Karpas-422 (cell line): Measurements from ENCODE around the gene ARHGAP19. TPM values are rescaled to one million over a fixed set of nuclear protein-coding genes. Genes with fewer than 3 reads are reported as not detected.
A peak's percentile ranks its signal among the peaks of the same experiment; 100 is the strongest.

ENCODE experiments used
- DNase-seq: peaks from one replicate; pipeline ENCODE4 v3.0.0-alpha.2; 2015
- H2AFZ ChIP-seq: fragments of 200-600 bp; sonication (generic); 2 replicates; pipeline ENCODE4 v1.6.1; 2014; ENCODE audit warnings: antibody characterized with exemption, low read length, mixed read lengths
- H3K27ac ChIP-seq: fragments of 200-600 bp; sonication (generic); 2 replicates; pipeline ENCODE4 v1.5.1; 2014; ENCODE audit warnings: mild to moderate bottlenecking, low read length, moderate library complexity
- H3K27me3 ChIP-seq: fragments of 200-600 bp; sonication (generic); 2 replicates; pipeline ENCODE4 v1.6.1; 2014; ENCODE audit warnings: low read length, mixed read lengths
- H3K36me3 ChIP-seq: fragments of 200-600 bp; sonication (generic); 2 replicates; pipeline ENCODE4 v1.6.1; 2014; ENCODE audit warnings: low read length, mixed read lengths; ENCODE audit not compliant: insufficient read depth
- H3K4me1 ChIP-seq: fragments of 200-600 bp; sonication (generic); 2 replicates; pipeline ENCODE4 v1.6.1; 2014; ENCODE audit warnings: mild to moderate bottlenecking, low read length, mixed read lengths
- H3K4me2 ChIP-seq: fragments of 200-600 bp; sonication (generic); 2 replicates; pipeline ENCODE4 v1.6.1; 2014; ENCODE audit warnings: low read length, low read depth, mild to moderate bottlenecking; ENCODE audit not compliant: poor library complexity, severe bottlenecking
- H3K4me3 ChIP-seq: fragments of 200-600 bp; sonication (generic); 2 replicates; pipeline ENCODE4 v1.5.1; 2014; ENCODE audit warnings: mild to moderate bottlenecking, antibody characterized with exemption, low read length, mixed read lengths
- H3K79me2 ChIP-seq: fragments of 200-600 bp; sonication (generic); 2 replicates; pipeline ENCODE4 v1.6.1; 2014; ENCODE audit warnings: mild to moderate bottlenecking, low read length, mixed read lengths
- H3K9ac ChIP-seq: fragments of 200-600 bp; sonication (generic); 2 replicates; pipeline ENCODE4 v1.6.0; 2014; ENCODE audit warnings: low read length
- H3K9me2 ChIP-seq: fragments of 200-600 bp; sonication (generic), shearing (Covaris generic); replicated peaks from 2 replicates; pipeline ENCODE4 v1.6.0; 2014; ENCODE audit warnings: mild to moderate bottlenecking, low read length, moderate library complexity; ENCODE audit not compliant: insufficient read depth
- H3K9me3 ChIP-seq: fragments of 300-700, 200-600 bp; sonication (generic); 2 replicates; pipeline ENCODE4 v1.6.1; 2014; ENCODE audit warnings: low read length, mixed read lengths
- H4K20me1 ChIP-seq: fragments of 200-600 bp; sonication (generic); 2 replicates; pipeline ENCODE4 v1.6.1; 2014; ENCODE audit warnings: mild to moderate bottlenecking, antibody characterized with exemption, low read length, low read depth; ENCODE audit not compliant: insufficient read depth
- total RNA-seq: library from RNA; depleted of rRNA; stranded (reverse); fragments of >200 nt; shearing (Covaris generic); gene quantifications from 2 replicates; pipeline ENCODE4 v1.2.3, GENCODE V29; 2014; ENCODE audit warnings: low replicate concordance

The ARHGAP19 gene
- total RNA-seq, 1 experiment from 2014 or later: 10.4 TPM

DNA sequence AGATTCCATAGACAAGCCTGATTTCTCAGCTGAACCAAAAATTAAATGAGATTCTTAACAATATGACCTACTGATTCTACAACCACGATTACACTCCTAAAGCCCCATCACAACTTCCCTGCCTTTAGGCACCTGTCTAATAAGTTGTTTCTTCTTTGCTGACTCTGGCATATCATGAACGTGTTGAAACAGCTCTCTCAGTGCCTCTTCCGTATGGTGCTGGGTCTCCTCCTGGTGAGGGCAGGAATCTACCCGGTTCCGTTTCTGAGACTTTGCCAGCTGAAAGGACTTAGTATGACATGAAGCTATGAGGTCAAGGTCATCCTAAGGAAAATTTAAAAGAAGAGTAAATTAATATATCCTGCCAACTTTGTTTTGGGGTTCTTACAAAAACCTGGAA is 48.6 kb downstream of the ARHGAP19 start:
- DNase-seq: no peak
- no peak overlapping the region for H3K27ac ChIP-seq
- no peaks in the 10 kb centered on the region for H4K20me1 ChIP-seq
- H3K4me2 ChIP-seq: no peak overlapping the region
- H3K9ac ChIP-seq: no peak overlapping the region
- no peaks in the 10 kb centered on the region for H3K27me3 ChIP-seq
- H3K9me2 ChIP-seq: no peaks in the 10 kb centered on the region
- H3K79me2 ChIP-seq: no peaks in the 10 kb centered on the region
- no peak overlapping the region for H3K4me3 ChIP-seq
- no peaks in the 10 kb centered on the region for H3K36me3 ChIP-seq
- no peak overlapping the region for H2AFZ ChIP-seq
- H3K9me3 ChIP-seq: no peaks in the 10 kb centered on the region
- H3K4me1 ChIP-seq: no peaks in the 10 kb centered on the region

DNA sequence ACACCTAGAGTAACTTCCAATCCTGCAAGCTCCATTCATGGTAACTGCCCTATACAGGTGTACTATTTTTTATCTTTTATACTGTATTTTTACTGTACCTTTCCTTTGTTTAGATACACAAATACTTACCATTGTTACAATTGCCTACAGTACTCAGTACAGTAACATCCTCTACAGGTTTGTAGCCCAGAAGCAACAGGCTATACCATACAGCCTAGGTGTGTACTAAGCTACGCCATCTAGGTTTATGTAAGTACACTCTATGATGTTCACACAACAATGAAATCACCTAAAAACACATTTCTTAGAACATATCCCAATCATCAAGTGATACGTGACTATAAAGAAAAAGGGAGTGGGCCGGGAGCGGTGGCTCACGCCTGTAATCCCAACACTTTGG is 53.6 kb downstream of the ARHGAP19 start:
- Histone ChIP-seq H2AFZ (no peak overlapping the region), H3K79me2 (no peaks in the 10 kb centered on the region), H3K4me2 (no peak overlapping the region), H3K27me3 (no peaks in the 10 kb centered on the region), H3K4me1 (no peaks in the 10 kb centered on the region), H3K9ac (no peak overlapping the region), H3K27ac (no peak overlapping the region), H3K9me2 (no peaks in the 10 kb centered on the region), H3K4me3 (no peak overlapping the region), H3K9me3 (no peaks in the 10 kb centered on the region), H3K36me3 (no peaks in the 10 kb centered on the region), H4K20me1 (no peaks in the 10 kb centered on the region)
- no peak for DNase-seq

- Histone ChIP-seq H3K36me3 (no peaks in the 10 kb centered on the region), H4K20me1 (no peaks in the 10 kb centered on the region), H3K4me2 (no peak overlapping the region), H3K9me2 (no peaks in the 10 kb centered on the region), H3K27ac (no peak overlapping the region), H3K9me3 (no peaks in the 10 kb centered on the region), H3K4me3 (no peak overlapping the region), H2AFZ (no peak overlapping the region), H3K79me2 (no peaks in the 10 kb centered on the region), H3K27me3 (no peaks in the 10 kb centered on the region), H3K9ac (no peak overlapping the region), H3K4me1 (no peaks in the 10 kb centered on the region)
- DNase-seq: no peak
Measured at GRCh38 chr10:97235353-97235752, 57.1 kb downstream of the ARHGAP19 start.

- Histone ChIP-seq H2AFZ (no peak overlapping the region), H3K27ac (no peak overlapping the region), H3K36me3 (no peaks in the 10 kb centered on the region)
Measured at GRCh38 chr10:97234400-97234799, 58.0 kb downstream of the ARHGAP19 start.

DNA sequence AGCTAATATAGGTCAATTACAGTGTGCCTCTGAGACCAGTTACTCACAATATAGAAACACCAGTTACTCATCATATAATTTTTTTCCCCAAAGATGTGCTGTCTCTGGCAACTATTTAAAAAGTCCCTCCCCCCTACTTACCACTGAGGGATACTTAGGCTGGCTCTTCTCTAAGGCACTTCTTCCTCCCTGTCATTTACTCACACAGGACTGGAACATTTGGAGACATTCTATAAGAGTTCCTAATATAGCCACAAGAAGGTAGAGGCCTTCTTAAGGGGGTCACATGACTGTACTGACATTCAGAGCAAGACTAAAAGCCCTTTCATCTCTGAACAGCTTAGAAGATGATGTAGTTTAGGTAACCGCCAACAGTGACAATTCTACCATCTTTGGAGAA is 62.3 kb downstream of the ARHGAP19 start:
- no peak for DNase-seq
- Histone ChIP-seq H3K4me2 (no peak overlapping the region), H3K27ac (no peak overlapping the region), H3K36me3 (no peaks in the 10 kb centered on the region), H3K4me3 (no peak overlapping the region), H3K27me3 (no peaks in the 10 kb centered on the region), H3K9me2 (no peaks in the 10 kb centered on the region), H4K20me1 (no peaks in the 10 kb centered on the region), H3K9me3 (no peaks in the 10 kb centered on the region), H3K4me1 (no peaks in the 10 kb centered on the region), H3K79me2 (no peaks in the 10 kb centered on the region), H3K9ac (no peak overlapping the region), H2AFZ (no peak overlapping the region)

More at GRCh38 chr10:97234400-97234799, 58.0 kb downstream of the ARHGAP19 start:
- Histone ChIP-seq H3K4me2 (no peak overlapping the region), H3K79me2 (no peaks in the 10 kb centered on the region), H4K20me1 (no peaks in the 10 kb centered on the region), H3K9me3 (no peaks in the 10 kb centered on the region), H3K9me2 (no peaks in the 10 kb centered on the region), H3K4me3 (no peak overlapping the region), H3K27me3 (no peaks in the 10 kb centered on the region), H3K9ac (no peak overlapping the region), H3K4me1 (no peaks in the 10 kb centered on the region)
- peak; percentile 61 for DNase-seq

DNA sequence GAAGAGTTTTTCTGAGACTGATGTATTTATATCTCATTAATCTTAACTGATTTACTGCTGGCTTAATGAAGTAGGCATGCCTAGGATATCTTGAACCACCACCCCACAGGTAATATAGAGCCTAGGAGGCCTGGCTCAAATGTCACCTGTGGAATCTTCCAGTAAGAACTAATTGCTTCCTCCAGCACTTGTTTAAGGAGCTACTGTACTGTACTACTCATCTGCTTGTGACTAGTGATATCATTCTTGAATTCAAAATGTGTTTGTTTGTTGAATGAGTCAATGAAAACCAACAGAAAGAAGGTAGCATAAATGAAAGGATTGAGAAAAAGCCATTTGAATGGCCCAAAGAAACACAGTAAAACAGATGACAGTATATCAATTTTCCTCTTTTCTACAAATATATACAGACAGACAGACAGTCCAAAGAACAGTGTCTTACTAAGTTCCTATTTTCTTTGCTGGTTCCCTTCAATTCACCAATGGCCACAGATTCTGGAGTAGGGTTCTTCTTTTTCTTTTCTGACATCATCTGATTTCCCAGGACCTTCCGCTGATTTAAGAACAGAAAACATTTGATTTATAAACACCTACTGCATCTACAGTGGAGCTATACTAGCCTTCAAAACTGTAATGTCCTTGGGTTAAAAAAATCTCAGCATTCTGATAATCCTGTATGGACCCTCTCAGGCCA is 63.0 kb downstream of the ARHGAP19 start:
- H2AFZ ChIP-seq: no peak overlapping the region
- H3K79me2 ChIP-seq: no peaks in the 10 kb centered on the region
- DNase-seq: no peak
- H3K4me2 ChIP-seq: no peak overlapping the region
- no peak overlapping the region for H3K9ac ChIP-seq
- H3K4me1 ChIP-seq: no peaks in the 10 kb centered on the region
- no peaks in the 10 kb centered on the region for H3K9me3 ChIP-seq
- no peaks in the 10 kb centered on the region for H3K36me3 ChIP-seq
- H3K27ac ChIP-seq: no peak overlapping the region
- no peaks in the 10 kb centered on the region for H4K20me1 ChIP-seq
- no peaks in the 10 kb centered on the region for H3K27me3 ChIP-seq
- no peaks in the 10 kb centered on the region for H3K9me2 ChIP-seq
- H3K4me3 ChIP-seq: no peak overlapping the region

DNA sequence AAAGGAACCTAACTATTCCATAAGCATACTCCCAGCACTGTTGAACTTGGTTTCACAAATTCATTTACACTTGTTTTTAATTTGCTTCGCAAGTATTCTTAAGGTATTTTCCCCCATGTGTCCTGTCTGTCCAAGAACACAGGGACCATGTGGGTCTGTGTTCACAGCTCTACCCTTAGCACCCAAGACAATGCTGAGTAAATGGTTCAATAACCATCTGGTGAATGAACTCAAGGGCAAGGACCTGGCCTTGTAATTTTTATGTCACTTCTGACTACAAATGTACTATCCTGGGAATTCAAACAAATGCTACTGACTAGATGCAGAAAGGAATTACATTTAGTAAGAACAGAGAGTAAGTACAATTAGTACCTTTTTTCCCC is 63.7 kb downstream of the ARHGAP19 start:
- no peak overlapping the region for H3K27ac ChIP-seq
- H3K4me1 ChIP-seq: no peaks in the 10 kb centered on the region
- H3K4me2 ChIP-seq: no peak overlapping the region
- DNase-seq: no peak
- no peaks in the 10 kb centered on the region for H3K27me3 ChIP-seq
- H4K20me1 ChIP-seq: no peaks in the 10 kb centered on the region
- no peak overlapping the region for H3K4me3 ChIP-seq
- no peaks in the 10 kb centered on the region for H3K9me2 ChIP-seq
- no peak overlapping the region for H3K9ac ChIP-seq
- no peaks in the 10 kb centered on the region for H3K36me3 ChIP-seq
- no peak overlapping the region for H2AFZ ChIP-seq
- H3K79me2 ChIP-seq: no peaks in the 10 kb centered on the region
- no peaks in the 10 kb centered on the region for H3K9me3 ChIP-seq

DNA sequence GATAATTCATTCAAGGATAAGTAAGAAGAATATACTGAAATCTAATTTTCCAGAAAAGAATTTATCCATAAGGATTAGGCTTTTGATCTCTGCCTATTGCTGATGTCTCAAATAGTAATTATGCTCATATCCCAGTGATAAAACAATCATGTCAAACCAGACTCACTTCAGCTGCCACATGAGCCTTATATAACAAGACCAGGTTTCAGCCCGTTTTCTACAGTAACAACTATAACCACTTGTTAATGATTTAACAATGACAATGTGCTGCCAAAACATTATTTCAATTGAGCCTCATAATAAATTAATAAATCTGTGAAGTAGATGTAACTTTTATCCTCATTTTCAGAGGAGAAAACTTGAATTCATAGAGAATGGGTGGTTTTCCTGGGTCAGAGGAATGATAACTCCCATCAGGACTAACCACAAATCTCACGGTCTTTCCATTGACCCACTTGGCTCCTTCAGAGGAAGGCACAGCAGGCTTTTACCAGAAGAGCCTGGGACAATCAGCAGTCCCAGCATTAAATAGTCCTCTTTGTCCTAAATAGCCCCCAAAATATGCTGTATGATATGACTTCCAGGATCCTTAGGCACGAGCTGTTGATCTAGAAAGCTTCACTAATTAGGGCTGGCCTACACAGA is 64.2 kb downstream of the ARHGAP19 start:
- Histone ChIP-seq H2AFZ (no peak overlapping the region), H3K36me3 (no peaks in the 10 kb centered on the region), H4K20me1 (no peaks in the 10 kb centered on the region)

More for the DNA sequence above, 64.2 kb downstream of the ARHGAP19 start:
- no peak overlapping the region for H3K4me2 ChIP-seq
- no peaks in the 10 kb centered on the region for H3K9me3 ChIP-seq
- H3K79me2 ChIP-seq: no peaks in the 10 kb centered on the region
- no peaks in the 10 kb centered on the region for H3K27me3 ChIP-seq
- H3K4me1 ChIP-seq: no peaks in the 10 kb centered on the region
- H3K27ac ChIP-seq: no peak overlapping the region
- DNase-seq: no peak
- no peak overlapping the region for H3K4me3 ChIP-seq
- H3K9ac ChIP-seq: no peak overlapping the region
- no peaks in the 10 kb centered on the region for H3K9me2 ChIP-seq
